GM12878 (cell line): Measurements from ENCODE around the gene TMEM131L. TPM values are rescaled to one million over a fixed set of nuclear protein-coding genes. Genes with fewer than 3 reads are reported as not detected.
A peak's percentile ranks its signal among the peaks of the same experiment; 100 is the strongest.

ENCODE experiments used
- BACH1 ChIP-seq: fragments of 450-650 bp; IDR thresholded peaks from 2 replicates; pipeline ENCODE4 v1.6.1; 2017; ENCODE audit warnings: mild to moderate bottlenecking, borderline replicate concordance
- BCLAF1 ChIP-seq: fragments of 450-650 bp; IDR thresholded peaks from 2 replicates; pipeline ENCODE4 v1.6.1; 2017; ENCODE audit warnings: antibody characterized with exemption, mild to moderate bottlenecking, moderate library complexity
- BHLHE40 ChIP-seq, 2 experiments: fragments of 450-650 bp in 1 of 2; IDR thresholded peaks; 2 replicates each; pipeline ENCODE4 v1.6.1; 2011 to 2017; ENCODE audit warnings: low read depth in 2 of 2, borderline replicate concordance in 1 of 2, improper control_type of control experiment in 1 of 2, low read length in 1 of 2, mild to moderate bottlenecking in 1 of 2
- CUX1 ChIP-seq: IDR thresholded peaks from 2 replicates; pipeline ENCODE4 v1.6.1; 2012; ENCODE audit warnings: improper control_type of control experiment, low read depth, low read length; ENCODE audit not compliant: insufficient replicate concordance
- DPF2 ChIP-seq: fragments of 450-650 bp; IDR thresholded peaks from 2 replicates; pipeline ENCODE4 v1.6.1; 2017; ENCODE audit warnings: mild to moderate bottlenecking
- EZH2 ChIP-seq: IDR thresholded peaks from 2 replicates; pipeline ENCODE4 v1.6.1; 2012; ENCODE audit warnings: low read depth, mild to moderate bottlenecking, control low read depth, inconsistent platforms, low read length, borderline replicate concordance; ENCODE audit not compliant: control insufficient read depth
- SMARCA5 ChIP-seq: fragments of 450-650 bp; IDR thresholded peaks from 2 replicates; pipeline ENCODE4 v1.6.1; 2017; ENCODE audit warnings: mild to moderate bottlenecking
- SREBF1 ChIP-seq: IDR thresholded peaks from 2 replicates; pipeline ENCODE4 v1.6.1; 2012; ENCODE audit warnings: mild to moderate bottlenecking, low read length
- USF2 ChIP-seq: IDR thresholded peaks from 2 replicates; pipeline ENCODE4 v1.6.1; 2011; ENCODE audit warnings: low read depth, low read length, improper control_type of control experiment, borderline replicate concordance
- ZNF592 ChIP-seq: fragments of 450-650 bp; IDR thresholded peaks from 2 replicates; pipeline ENCODE4 v1.6.1; 2017; ENCODE audit warnings: mild to moderate bottlenecking, moderate library complexity
- polyA plus RNA-seq, 11 experiments: library from polyadenylated mRNA; depleted of rRNA in 4 of 11; unstranded in 6 of 11; stranded (reverse) in 5 of 11; fragments of >200 nt; fragmentation: Nextera tagmentation in 4 of 11; fragmentation: Illumina TruSeq in 1 of 11; extraction: Ambion mirVana in 4 of 11; extraction: Trizol in 1 of 11; gene quantifications; 1 replicate in 1 of 11; 2 replicates in 10 of 11; pipeline versions ENCODE4 v1.2.1 to v1.2.3, GENCODE V29; 2011 to 2016; ENCODE audit warnings: inconsistent platforms in 2 of 11, missing spikeins in 2 of 11, low read depth in 1 of 11
- total RNA-seq, 4 experiments: library from RNA; depleted of rRNA in 3 of 4; stranded (reverse); fragments of >200 nt in 3 of 4; fragmentation: Illumina TruSeq in 1 of 4; extraction: Trizol in 1 of 4; gene quantifications; 2 replicates each; pipeline versions ENCODE4 v1.2.1 to v1.2.3, GENCODE V29; 2013 to 2021

Gene TMEM131L
- total and polyA plus RNA-seq, 10 of the 15 experiments (the other 5 are each of a cell fraction or from before 2014, with no cell fraction given) = 8.5 to 101 (median 74.4) TPM

- no peak for TF ChIP-seq CUX1
- TF ChIP-seq EZH2 = no peak
- no peak for TF ChIP-seq BACH1
- TF ChIP-seq SREBF1 = no peak
- 0 out of 2 replicates have a peak, but pooled peaks have one; percentile 47 for TF ChIP-seq DPF2
- no peak for TF ChIP-seq USF2
- TF ChIP-seq ZNF592 = no peak
- no peak for TF ChIP-seq BHLHE40 (IDR thresholded peaks at IDR 0.05; ENCODE audit: borderline replicate concordance in 1 of 2, low read depth in 2 of 2, low read length in 1 of 2)
- TF ChIP-seq SMARCA5 = no peak
- TF ChIP-seq BCLAF1 = no peak
Measured at GRCh38 chr4:153570228-153570973, 104.2 kb downstream of the TMEM131L start (continued).
